OCI-LY7 (cell line): ENCODE measurements around the gene ACTL8. TPM values are rescaled to one million over a fixed set of nuclear protein-coding genes. Genes with fewer than 3 reads are reported as not detected.

Source experiments
- BruUV-seq: library from RNA; stranded (reverse); fragments of 400-500 nt; replicated peaks from 2 replicates; lab custom pipeline; 2021; lab: Mats Ljungman, UMichigan
- CTCF ChIA-PET: fragments of 300-600 bp; sonication (Branson Sonifier 250); formaldehyde crosslinking; loops from one replicate; lab custom pipeline; 2022; ENCODE audit warnings: antibody characterized with exemption; ENCODE audit not compliant: unreplicated experiment; lab: Charles Lee
- POLR2A ChIA-PET: fragments of 300-600 bp; sonication (Branson Sonifier 250); formaldehyde crosslinking; loops from one replicate; lab custom pipeline; 2022; ENCODE audit warnings: antibody characterized with exemption; lab: Charles Lee
- DNase-seq: peaks from one replicate; pipeline ENCODE4 v3.0.0-alpha.2; 2015; ENCODE audit warnings: low spot score
- H2AFZ ChIP-seq: fragments of 200-600 bp; sonication (generic), shearing (Covaris generic); 2 replicates; pipeline ENCODE4 v1.6.1; 2014; ENCODE audit warnings: mild to moderate bottlenecking, antibody characterized with exemption, low read length, moderate library complexity
- H3K27ac ChIP-seq: fragments of 200-600 bp; sonication (generic); 2 replicates; pipeline ENCODE4 v1.5.1; 2014; ENCODE audit warnings: mixed run types, low read depth, mild to moderate bottlenecking, moderate library complexity, low read length, inconsistent platforms; ENCODE audit not compliant: poor library complexity, severe bottlenecking
- H3K36me3 ChIP-seq: fragments of 200-600 bp; sonication (generic); 2 replicates; pipeline ENCODE4 v1.6.1; 2014; ENCODE audit warnings: mild to moderate bottlenecking, antibody characterized with exemption, low read length, moderate library complexity, mixed read lengths; ENCODE audit not compliant: insufficient read depth
- H3K4me1 ChIP-seq: fragments of 200-600 bp; sonication (generic); 2 replicates; pipeline ENCODE4 v1.5.1; 2014; ENCODE audit warnings: mild to moderate bottlenecking, low read length; ENCODE audit not compliant: insufficient read depth, poor library complexity, severe bottlenecking
- H3K4me2 ChIP-seq: fragments of 200-600 bp; sonication (generic); 2 replicates; pipeline ENCODE4 v1.6.1; 2014; ENCODE audit warnings: mild to moderate bottlenecking, low read length
- H3K4me3 ChIP-seq: fragments of 200-600 bp; sonication (generic); 2 replicates; pipeline ENCODE4 v1.5.1; 2014; ENCODE audit warnings: mild to moderate bottlenecking, low read depth, low read length; ENCODE audit not compliant: poor library complexity, severe bottlenecking
- H3K79me2 ChIP-seq: fragments of 200-600 bp; sonication (generic); 2 replicates; pipeline ENCODE4 v1.6.1; 2016; ENCODE audit warnings: low read depth, mild to moderate bottlenecking, low read length, moderate library complexity, mixed read lengths; ENCODE audit not compliant: insufficient read depth
- H3K9me2 ChIP-seq: fragments of 200-600 bp; sonication (generic); 2 replicates; pipeline ENCODE4 v1.6.1; 2016; ENCODE audit warnings: mild to moderate bottlenecking, low read length, mixed read lengths; ENCODE audit not compliant: insufficient read depth
- H3K9me3 ChIP-seq: fragments of 200-600 bp; sonication (generic); 2 replicates; pipeline ENCODE4 v1.6.1; 2014; ENCODE audit warnings: mild to moderate bottlenecking, mixed run types, low read length, mixed read lengths
- H4K20me1 ChIP-seq: fragments of 200-600 bp; sonication (generic); 2 replicates; pipeline ENCODE4 v1.6.1; 2014; ENCODE audit warnings: mild to moderate bottlenecking, antibody characterized with exemption, low read length, moderate library complexity, mixed read lengths; ENCODE audit not compliant: insufficient read depth
- EZH2phosphoT487 ChIP-seq: fragments of 200-600 bp; sonication (generic); IDR thresholded peaks from 2 replicates; pipeline ENCODE4 v1.6.1; 2018; ENCODE audit warnings: low read depth, borderline replicate concordance, mild to moderate bottlenecking, mixed run types, antibody characterized with exemption, low read length, moderate library complexity, mixed read lengths
- intact Hi-C: fragments of 100-400 bp; cut with micrococcal nuclease; formaldehyde crosslinking; loops from one replicate; pipeline ENCODE4 v1.10.0; 2022; ENCODE audit not compliant: unreplicated experiment
- total RNA-seq, 2 experiments: library from RNA; depleted of rRNA in 1 of 2; stranded (reverse); fragments of >200 nt in 1 of 2; shearing (Covaris generic) in 1 of 2; gene quantifications; 2 replicates each; pipeline ENCODE4 v1.2.3, GENCODE V29; 2014 to 2022
- TF ChIP-seq, protein P1 (sequence below): fragments of 200-600 bp; sonication (generic); conservative IDR thresholded peaks from 2 replicates; pipeline ENCODE4 v1.5.1; 2014; ENCODE audit warnings: mild to moderate bottlenecking, antibody characterized with exemption, low read length, moderate library complexity, mixed read lengths

The ACTL8 gene
- total RNA-seq, 2 experiments from 2014 or later: not detected

- no peaks in the 10 kb centered on the region for H3K79me2 ChIP-seq
- CTCF ChIA-PET: no interaction called here
- H3K9me3 ChIP-seq: no peaks in the 10 kb centered on the region
- POLR2A ChIA-PET: no interaction called here
- H3K9me2 ChIP-seq: no peaks in the 10 kb centered on the region
- no peak overlapping the region for H2AFZ ChIP-seq
- intact Hi-C loops: no loop called here
- H3K4me1 ChIP-seq: peaks cover 23% of the 10 kb centered on the region
- no TSS peak for BruUV-seq
- TF ChIP-seq, protein P1, sequence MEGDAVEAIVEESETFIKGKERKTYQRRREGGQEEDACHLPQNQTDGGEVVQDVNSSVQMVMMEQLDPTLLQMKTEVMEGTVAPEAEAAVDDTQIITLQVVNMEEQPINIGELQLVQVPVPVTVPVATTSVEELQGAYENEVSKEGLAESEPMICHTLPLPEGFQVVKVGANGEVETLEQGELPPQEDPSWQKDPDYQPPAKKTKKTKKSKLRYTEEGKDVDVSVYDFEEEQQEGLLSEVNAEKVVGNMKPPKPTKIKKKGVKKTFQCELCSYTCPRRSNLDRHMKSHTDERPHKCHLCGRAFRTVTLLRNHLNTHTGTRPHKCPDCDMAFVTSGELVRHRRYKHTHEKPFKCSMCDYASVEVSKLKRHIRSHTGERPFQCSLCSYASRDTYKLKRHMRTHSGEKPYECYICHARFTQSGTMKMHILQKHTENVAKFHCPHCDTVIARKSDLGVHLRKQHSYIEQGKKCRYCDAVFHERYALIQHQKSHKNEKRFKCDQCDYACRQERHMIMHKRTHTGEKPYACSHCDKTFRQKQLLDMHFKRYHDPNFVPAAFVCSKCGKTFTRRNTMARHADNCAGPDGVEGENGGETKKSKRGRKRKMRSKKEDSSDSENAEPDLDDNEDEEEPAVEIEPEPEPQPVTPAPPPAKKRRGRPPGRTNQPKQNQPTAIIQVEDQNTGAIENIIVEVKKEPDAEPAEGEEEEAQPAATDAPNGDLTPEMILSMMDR: no peak
- TF ChIP-seq EZH2phosphoT487: no peak
- no peak for DNase-seq
- H4K20me1 ChIP-seq: no peaks in the 10 kb centered on the region
- H3K36me3 ChIP-seq: no peaks in the 10 kb centered on the region
- no peak overlapping the region for H3K4me3 ChIP-seq
- H3K4me2 ChIP-seq: no peak overlapping the region
- H3K27ac ChIP-seq: no peak overlapping the region
Observed at GRCh38 chr1:17798799-17799382, 43.8 kb downstream of the ACTL8 start.

GRCh38 chr1:17799642-17800041 lies 44.5 kb downstream of the ACTL8 start:
- Histone ChIP-seq H3K4me3 (no peak overlapping the region), H3K4me1 (peaks cover 19% of the 10 kb centered on the region), H4K20me1 (no peaks in the 10 kb centered on the region), H3K9me3 (no peaks in the 10 kb centered on the region), H3K27ac (no peak overlapping the region), H3K36me3 (no peaks in the 10 kb centered on the region), H3K9me2 (no peaks in the 10 kb centered on the region), H3K79me2 (no peaks in the 10 kb centered on the region), H3K4me2 (no peak overlapping the region), H2AFZ (no peak overlapping the region)
- TF ChIP-seq EZH2phosphoT487: no peak
- TF ChIP-seq, protein P1: no peak
- ChIA-PET POLR2A (interaction anchor here (0.8 kb wide), 1 partner anchor 13 kb away, joined by 3 read pairs; no protein-coding TSS in a partner anchor), CTCF (no interaction called here)
- DNase-seq: no peak
- intact Hi-C loops: no loop called here
- no TSS peak for BruUV-seq

DNA sequence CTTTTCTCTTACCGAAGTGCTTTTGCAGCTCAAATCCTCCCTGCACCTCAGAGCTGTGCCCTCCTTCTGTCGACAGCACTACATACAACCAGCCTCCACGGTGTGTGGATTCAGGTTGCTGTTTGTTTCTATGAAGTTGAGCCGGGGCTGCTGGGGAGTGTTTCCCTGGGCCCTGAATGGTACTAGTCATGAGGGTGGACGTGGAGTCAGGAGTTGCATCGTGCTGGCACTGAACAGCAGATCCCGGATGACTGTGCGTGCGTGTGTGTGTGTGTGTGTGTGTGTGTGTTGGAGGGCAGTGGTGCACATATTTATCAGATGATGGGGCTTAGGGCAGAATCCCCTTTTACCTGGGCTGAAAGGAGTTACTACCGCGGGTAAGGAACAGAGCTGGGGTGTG lies 47.0 kb downstream of the ACTL8 start:
- POLR2A ChIA-PET: no interaction called here

More for the DNA sequence above, 47.0 kb downstream of the ACTL8 start:
- CTCF ChIA-PET: no interaction called here
- H3K4me3 ChIP-seq: no peak overlapping the region
- no peaks in the 10 kb centered on the region for H3K9me3 ChIP-seq
- no peak overlapping the region for H3K27ac ChIP-seq
- no peaks in the 10 kb centered on the region for H3K36me3 ChIP-seq
- no peaks in the 10 kb centered on the region for H3K4me1 ChIP-seq
- H3K4me2 ChIP-seq: no peak overlapping the region
- BruUV-seq: no TSS peak
- H3K79me2 ChIP-seq: no peaks in the 10 kb centered on the region
- intact Hi-C loops: no loop called here
- H4K20me1 ChIP-seq: no peaks in the 10 kb centered on the region
- no peak for TF ChIP-seq EZH2phosphoT487
- TF ChIP-seq, protein P1: no peak
- H3K9me2 ChIP-seq: no peaks in the 10 kb centered on the region
- no peak for DNase-seq
- no peak overlapping the region for H2AFZ ChIP-seq
